Tibial nerve (tissue), 3 donors: ENCODE measurements around the gene KRTAP5-1.

Experiments used
- POLR2A ChIP-seq, 2 donors: fragments of 450-650 bp; IDR thresholded peaks; one replicate each; pipeline ENCODE4 v1.6.1; 2017; ENCODE audit warnings: antibody characterized with exemption in 2 of 2, mild to moderate bottlenecking in 2 of 2, moderate library complexity in 2 of 2
- TF ChIP-seq, protein P1 (sequence below), 5 experiments: fragments of 200-600 bp in 3 of 5; fragments of 450-650 bp in 2 of 5; sonication (generic) in 3 of 5; IDR thresholded peaks; one replicate each; pipeline ENCODE4 v1.5.1; 2016 to 2019; ENCODE audit warnings: antibody characterized with exemption in 5 of 5, mild to moderate bottlenecking in 3 of 5, moderate library complexity in 2 of 5

GRCh38 chr11:1572197-1573076, 12.6 kb downstream of the KRTAP5-1 start, which contains the start of gene DUSP8:
- TF ChIP-seq, protein P1, sequence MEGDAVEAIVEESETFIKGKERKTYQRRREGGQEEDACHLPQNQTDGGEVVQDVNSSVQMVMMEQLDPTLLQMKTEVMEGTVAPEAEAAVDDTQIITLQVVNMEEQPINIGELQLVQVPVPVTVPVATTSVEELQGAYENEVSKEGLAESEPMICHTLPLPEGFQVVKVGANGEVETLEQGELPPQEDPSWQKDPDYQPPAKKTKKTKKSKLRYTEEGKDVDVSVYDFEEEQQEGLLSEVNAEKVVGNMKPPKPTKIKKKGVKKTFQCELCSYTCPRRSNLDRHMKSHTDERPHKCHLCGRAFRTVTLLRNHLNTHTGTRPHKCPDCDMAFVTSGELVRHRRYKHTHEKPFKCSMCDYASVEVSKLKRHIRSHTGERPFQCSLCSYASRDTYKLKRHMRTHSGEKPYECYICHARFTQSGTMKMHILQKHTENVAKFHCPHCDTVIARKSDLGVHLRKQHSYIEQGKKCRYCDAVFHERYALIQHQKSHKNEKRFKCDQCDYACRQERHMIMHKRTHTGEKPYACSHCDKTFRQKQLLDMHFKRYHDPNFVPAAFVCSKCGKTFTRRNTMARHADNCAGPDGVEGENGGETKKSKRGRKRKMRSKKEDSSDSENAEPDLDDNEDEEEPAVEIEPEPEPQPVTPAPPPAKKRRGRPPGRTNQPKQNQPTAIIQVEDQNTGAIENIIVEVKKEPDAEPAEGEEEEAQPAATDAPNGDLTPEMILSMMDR (IDR thresholded peaks at IDR 0.05) = peak in 1 of 5 experiments; percentile 22
- TF ChIP-seq POLR2A (IDR thresholded peaks at IDR 0.05) = peak in 1 of 2 donors; percentile 59
